HepG2 (cell line): Measurements from ENCODE around the gene BNIP1. TPM values are rescaled to one million over a fixed set of nuclear protein-coding genes. Genes with fewer than 3 reads are reported as not detected.
A peak's percentile ranks its signal among the peaks of the same experiment; 100 is the strongest.

Experiments used
- ATAC-seq: fragments of 200-7000 bp; cut with Tn5 transposase; 3 replicates; pipeline ENCODE4 v1.9.1; 2020; ENCODE audit warnings: mild to moderate bottlenecking, moderate library complexity
- BruUV-seq: library from RNA; stranded (reverse); fragments of 400-500 nt; replicated peaks from 2 replicates; lab custom pipeline; 2021; lab: Mats Ljungman, UMichigan
- CTCF ChIA-PET: fragments of 300-600 bp; formaldehyde crosslinking; extraction: SDS; loops from one replicate; lab custom pipeline; 2021; ENCODE audit warnings: low total read pairs, inconsistent platforms, low intra/inter-chr PET ratio; lab: Yijun Ruan, JAX
- POLR2A ChIA-PET: fragments of 350-600 bp; sonication (Branson Sonifier 250); formaldehyde crosslinking; loops from one replicate; lab custom pipeline; 2020; ENCODE audit warnings: antibody characterized with exemption, inconsistent platforms; lab: Yijun Ruan, JAX
- DNase-seq: peaks from one replicate; pipeline ENCODE4 v3.0.0-alpha.2; 2015; ENCODE audit warnings: low spot score
- FAIRE-seq: peaks from 3 replicates; lab custom pipeline; 2011; peaks lifted over from hg19 to GRCh38; lab: Jason Lieb, UNC
- H2AFZ ChIP-seq: one replicate; pipeline ENCODE4 v1.6.1; 2011; ENCODE audit warnings: low read length, inconsistent platforms
- H3K27ac ChIP-seq: fragments of 300-600 bp; 3 replicates; pipeline ENCODE4 v1.8.0; 2011; ENCODE audit warnings: mixed run types, mild to moderate bottlenecking, mixed read lengths, low read length, inconsistent platforms; ENCODE audit not compliant: insufficient read depth; ENCODE audit errors: extremely low read length
- H3K27me3 ChIP-seq, 2 experiments: fragments of 200-600 bp in 1 of 2; 2 replicates in 1 of 2; 3 replicates in 1 of 2; pipeline versions ENCODE4 v1.6.0 to v1.8.0; 2011; ENCODE audit warnings: low read length in 2 of 2, mild to moderate bottlenecking in 2 of 2, moderate library complexity in 2 of 2, inconsistent platforms in 1 of 2; ENCODE audit not compliant: insufficient read depth in 2 of 2, control insufficient read depth in 1 of 2
- H3K36me3 ChIP-seq, 2 experiments: fragments of 200-600 bp in 1 of 2; replicated peaks in 1 of 2; 2 replicates in 1 of 2; 3 replicates in 1 of 2; pipeline versions ENCODE4 v1.5.1 to v1.8.0; 2011; ENCODE audit warnings: low read length in 2 of 2, inconsistent platforms in 1 of 2; ENCODE audit not compliant: insufficient read depth in 2 of 2, control insufficient read depth in 1 of 2
- H3K4me1 ChIP-seq: 2 replicates; pipeline ENCODE4 v1.5.1; 2012; ENCODE audit warnings: low read length, inconsistent platforms; ENCODE audit not compliant: insufficient read depth
- H3K4me2 ChIP-seq: 2 replicates; pipeline ENCODE4 v1.6.0; 2011; ENCODE audit warnings: low read depth, low read length, inconsistent platforms
- H3K4me3 ChIP-seq, 3 experiments: fragments of 200-600 bp in 1 of 3; sonication (generic), shearing (Covaris generic) in 1 of 3; replicated peaks in 1 of 3; 2 replicates each; pipeline ENCODE4 v1.5.1; 2011 to 2016; ENCODE audit warnings: low read length in 3 of 3, inconsistent platforms in 2 of 3, low read depth in 2 of 3, mild to moderate bottlenecking in 2 of 3, control low read depth in 1 of 3, mixed read lengths in 1 of 3; ENCODE audit not compliant: insufficient read depth in 1 of 3
- H3K79me2 ChIP-seq: one replicate; pipeline ENCODE4 v1.6.1; 2011; ENCODE audit warnings: low read length, inconsistent platforms; ENCODE audit not compliant: insufficient read depth
- H3K9ac ChIP-seq: 2 replicates; pipeline ENCODE4 v1.6.0; 2011; ENCODE audit warnings: mild to moderate bottlenecking, low read depth, low read length, inconsistent platforms; ENCODE audit not compliant: insufficient read depth
- H3K9me3 ChIP-seq: 2 replicates; pipeline ENCODE4 v1.5.1; 2012; ENCODE audit warnings: mild to moderate bottlenecking, low read length
- H4K20me1 ChIP-seq: 2 replicates; pipeline ENCODE4 v1.6.0; 2011; ENCODE audit warnings: inconsistent platforms, mild to moderate bottlenecking, low read length, moderate library complexity; ENCODE audit not compliant: insufficient read depth
- CTCF ChIP-seq: sonication (generic); formaldehyde crosslinking; IDR thresholded peaks from 2 replicates; pipeline ENCODE4 v1.5.0; 2020; ENCODE audit warnings: mild to moderate bottlenecking, missing genetic modification reagents, moderate library complexity
- FOSL2 ChIP-seq: sonication (generic); formaldehyde crosslinking; IDR thresholded peaks from 2 replicates; pipeline ENCODE4 v1.4.0; 2020; ENCODE audit warnings: missing genetic modification reagents
- FUBP1 ChIP-seq: sonication (generic); formaldehyde crosslinking; IDR thresholded peaks from 2 replicates; pipeline ENCODE4 v1.5.1; 2020; ENCODE audit warnings: missing genetic modification reagents, mild to moderate bottlenecking, borderline replicate concordance
- HDAC1 ChIP-seq: sonication (generic); formaldehyde crosslinking; IDR thresholded peaks from 2 replicates; pipeline ENCODE4 v1.5.1; 2020; ENCODE audit warnings: mild to moderate bottlenecking, missing genetic modification reagents
- HNRNPL ChIP-seq: fragments of 200-400 bp; formaldehyde crosslinking; IDR thresholded peaks from 2 replicates; pipeline ENCODE4 v1.6.1; 2017; ENCODE audit warnings: mild to moderate bottlenecking, low read depth, low read length
- IKZF5 ChIP-seq: IDR thresholded peaks from 2 replicates; pipeline ENCODE4 v1.6.1; 2018; ENCODE audit warnings: missing genetic modification reagents, mild to moderate bottlenecking, missing compliant biosample characterization
- STAG1 ChIP-seq: sonication (generic); formaldehyde crosslinking; IDR thresholded peaks from 2 replicates; pipeline ENCODE4 v1.4.0; 2020; ENCODE audit warnings: missing genetic modification reagents
- SUZ12 ChIP-seq: fragments of 150-350 bp; IDR thresholded peaks from 2 replicates; pipeline ENCODE4 v1.6.1; 2014; ENCODE audit warnings: low read depth, low read length
- ZNF703 ChIP-seq: sonication (generic); formaldehyde crosslinking; IDR thresholded peaks from 2 replicates; pipeline ENCODE4 v1.5.1; 2020; ENCODE audit warnings: missing genetic modification reagents, mild to moderate bottlenecking, moderate library complexity, borderline replicate concordance
- WGBS: methylation state at CpG from one replicate; pipeline ENCODE4 v1.1.6; 2017; ENCODE audit warnings: low lambda C conversion rate; 5-methylcytosine and 5-hydroxymethylcytosine counted together
- in situ Hi-C: cut with HindIII; loops from 2 replicates; pipeline ENCODE4 v1.10.0; 2017; ENCODE audit warnings: low pct_unique_long_range_greater_than_20kb; ENCODE audit not compliant: extremely low pct_ligation_motif_present
- intact Hi-C: fragments of 100-400 bp; cut with micrococcal nuclease; formaldehyde crosslinking; loops from one replicate; pipeline ENCODE4 v1.10.0; 2022; ENCODE audit not compliant: unreplicated experiment
- polyA plus RNA-seq, 8 experiments: library from polyadenylated mRNA; depleted of rRNA in 3 of 8; stranded (reverse) in 7 of 8; unstranded in 1 of 8; fragments of >200 nt; fragmentation: Illumina TruSeq in 4 of 8; extraction: Trizol in 4 of 8; gene quantifications; 2 replicates each; pipeline versions ENCODE4 v1.2.1 to v1.2.3, GENCODE V29; 2011 to 2016; ENCODE audit warnings: low read depth in 4 of 8, missing spikeins in 1 of 8, mixed read lengths in 1 of 8; ENCODE audit not compliant: insufficient read depth in 1 of 8
- total RNA-seq, 5 experiments: library from RNA; depleted of rRNA; stranded (reverse); fragments of >200 nt; fragmentation: Illumina TruSeq; extraction: Trizol; gene quantifications; 2 replicates each; pipeline ENCODE4 v1.2.3, GENCODE V29; 2016; ENCODE audit warnings: low read depth in 1 of 5

The BNIP1 gene
- total and polyA plus RNA-seq, 2 of the 13 experiments (the other 11 are each of a cell fraction or from before 2014, with no cell fraction given), result 13.2 to 16.9 TPM

GRCh38 chr5:173187054-173187743 is 42.9 kb downstream of the BNIP1 start:
- POLR2A ChIA-PET, result no interaction called here
- H3K9ac ChIP-seq, result no peak overlapping the region
- H3K27ac ChIP-seq, result no peak overlapping the region
- no peaks in the 10 kb centered on the region for H3K9me3 ChIP-seq
- H3K27me3 ChIP-seq, result no peaks in the 10 kb centered on the region; a peak in 3 of 5 replicates
- ATAC-seq (peak; percentile 96), DNase-seq (peak; percentile 15), FAIRE-seq (no peak)
- BruUV-seq, result no TSS peak
- intact Hi-C loops, result no loop called here
- no peak overlapping the region for H2AFZ ChIP-seq
- no peak for TF ChIP-seq FUBP1 (CRISPR knock-in tag)
- TF ChIP-seq CTCF (CRISPR knock-in tag), result peak; percentile 48
- 0 out of 2 replicates have a peak, but pooled peaks have one; percentile 25 for TF ChIP-seq HDAC1 (CRISPR knock-in tag)
- no peak for TF ChIP-seq FOSL2
- TF ChIP-seq IKZF5, result no peak
- no peak for TF ChIP-seq SUZ12
- peak; percentile 94 for TF ChIP-seq HNRNPL
- TF ChIP-seq STAG1 (CRISPR knock-in tag), result peak; percentile 23
- no peak for TF ChIP-seq ZNF703 (CRISPR knock-in tag)
- H4K20me1 ChIP-seq, result no peaks in the 10 kb centered on the region
- H3K4me2 ChIP-seq, result no peak overlapping the region
- no peaks in the 10 kb centered on the region for H3K79me2 ChIP-seq
- in situ Hi-C loops, result no loop called here
- WGBS, result 42% methylated on average over 6 of the region's 11 CpGs
- H3K4me3 ChIP-seq, result no peak overlapping the region
- CTCF ChIA-PET, result no interaction called here
- no peaks in the 10 kb centered on the region for H3K36me3 ChIP-seq
- peaks cover 8% of the 10 kb centered on the region for H3K4me1 ChIP-seq
